ENCODE results near the gene SLC10A2.

Gene SLC10A2

DNA sequence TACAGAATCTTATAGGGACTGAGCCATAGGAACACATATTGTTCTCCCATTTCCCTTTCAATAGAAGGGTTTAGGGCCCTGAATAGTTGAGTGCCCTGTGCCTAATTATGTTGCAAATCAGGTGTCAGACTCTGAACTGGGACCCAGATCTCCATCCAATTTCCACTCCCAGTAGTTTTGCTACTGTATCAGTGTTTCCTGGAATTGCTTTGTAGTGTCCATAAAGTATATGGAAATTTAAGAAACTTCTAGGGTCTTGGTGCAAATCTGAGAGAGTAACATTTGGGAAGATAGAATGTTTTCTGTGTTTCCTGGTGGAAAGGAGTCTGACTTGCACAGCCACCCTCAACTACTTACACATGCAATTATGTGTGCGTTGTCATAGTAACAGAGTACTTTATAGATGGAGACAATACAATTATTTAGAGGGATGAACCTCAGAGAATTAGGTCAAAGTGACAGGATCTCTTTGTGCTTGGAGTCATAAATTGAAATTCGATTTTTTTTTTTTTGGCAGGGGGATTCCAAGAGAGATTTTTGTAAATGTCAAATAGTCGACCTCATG, 646 bp upstream of the SLC10A2 start:
- DNase-seq (ENCODE audit: low read depth), result no peak
- no peak overlapping the region for H3K4me3 ChIP-seq (ENCODE audit: low read depth, low read length)
- no peak for TF ChIP-seq POLR2A (IDR thresholded peaks at IDR 0.05; ENCODE audit: extremely low read depth, insufficient read length)
- TF ChIP-seq, protein P1, sequence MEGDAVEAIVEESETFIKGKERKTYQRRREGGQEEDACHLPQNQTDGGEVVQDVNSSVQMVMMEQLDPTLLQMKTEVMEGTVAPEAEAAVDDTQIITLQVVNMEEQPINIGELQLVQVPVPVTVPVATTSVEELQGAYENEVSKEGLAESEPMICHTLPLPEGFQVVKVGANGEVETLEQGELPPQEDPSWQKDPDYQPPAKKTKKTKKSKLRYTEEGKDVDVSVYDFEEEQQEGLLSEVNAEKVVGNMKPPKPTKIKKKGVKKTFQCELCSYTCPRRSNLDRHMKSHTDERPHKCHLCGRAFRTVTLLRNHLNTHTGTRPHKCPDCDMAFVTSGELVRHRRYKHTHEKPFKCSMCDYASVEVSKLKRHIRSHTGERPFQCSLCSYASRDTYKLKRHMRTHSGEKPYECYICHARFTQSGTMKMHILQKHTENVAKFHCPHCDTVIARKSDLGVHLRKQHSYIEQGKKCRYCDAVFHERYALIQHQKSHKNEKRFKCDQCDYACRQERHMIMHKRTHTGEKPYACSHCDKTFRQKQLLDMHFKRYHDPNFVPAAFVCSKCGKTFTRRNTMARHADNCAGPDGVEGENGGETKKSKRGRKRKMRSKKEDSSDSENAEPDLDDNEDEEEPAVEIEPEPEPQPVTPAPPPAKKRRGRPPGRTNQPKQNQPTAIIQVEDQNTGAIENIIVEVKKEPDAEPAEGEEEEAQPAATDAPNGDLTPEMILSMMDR (IDR thresholded peaks at IDR 0.05; ENCODE audit: low read depth, low read length), result no peak
- TF ChIP-seq MYC (IDR thresholded peaks at IDR 0.05; ENCODE audit: low read depth, low read length), result no peak

DNA sequence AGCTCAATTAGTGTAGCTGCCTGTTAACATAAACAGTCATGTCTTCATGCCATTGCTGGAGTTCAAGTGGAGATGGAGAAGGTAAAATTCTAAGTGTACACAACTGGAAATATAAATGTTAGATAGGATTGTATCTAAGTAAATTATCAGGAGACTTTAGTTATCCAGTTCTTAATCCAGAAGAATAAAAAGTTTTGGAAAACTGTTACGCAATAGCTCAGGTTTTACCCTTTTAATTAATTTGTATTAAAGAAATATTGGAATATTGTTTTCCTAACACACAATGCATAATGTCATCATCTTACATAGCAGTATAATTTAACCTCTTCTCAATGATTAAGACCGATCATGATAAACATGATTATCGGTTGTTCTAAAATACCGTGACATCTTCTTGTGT, 2.8 kb downstream of the SLC10A2 start:
- no peak overlapping the region for H3K4me3 ChIP-seq (ENCODE audit: low read depth, low read length)
- TF ChIP-seq, protein P1 (IDR thresholded peaks at IDR 0.05; ENCODE audit: low read depth, low read length), result no peak
- TF ChIP-seq, protein P2, sequence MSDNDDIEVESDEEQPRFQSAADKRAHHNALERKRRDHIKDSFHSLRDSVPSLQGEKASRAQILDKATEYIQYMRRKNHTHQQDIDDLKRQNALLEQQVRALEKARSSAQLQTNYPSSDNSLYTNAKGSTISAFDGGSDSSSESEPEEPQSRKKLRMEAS (IDR thresholded peaks at IDR 0.05; ENCODE audit: low read depth, low read length), result no peak
- no peak for TF ChIP-seq POLR2A (IDR thresholded peaks at IDR 0.05; ENCODE audit: extremely low read depth, insufficient read length)
- no peak for TF ChIP-seq MYC (IDR thresholded peaks at IDR 0.05; ENCODE audit: low read depth, low read length)
- DNase-seq (ENCODE audit: low read depth), result no peak

DNA sequence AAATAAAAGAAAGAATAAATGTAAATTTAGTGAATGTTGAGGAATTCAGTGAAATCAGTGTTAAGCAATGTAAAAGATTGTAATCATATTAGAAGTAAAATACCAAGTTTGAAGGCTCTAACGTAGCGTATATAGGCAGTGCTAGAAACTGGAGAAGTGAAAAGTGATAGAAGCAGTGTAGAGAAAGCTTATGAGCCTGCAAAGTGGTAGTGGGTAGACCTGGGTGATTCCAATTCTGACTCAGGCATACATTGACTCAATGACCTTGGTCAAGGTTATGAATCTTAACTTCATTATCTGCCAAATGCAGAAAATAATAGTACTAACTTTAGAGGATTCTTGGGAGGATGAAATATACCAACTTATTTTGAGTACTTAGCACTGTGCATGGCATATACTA, 4.1 kb downstream of the SLC10A2 start:
- no peak for DNase-seq (ENCODE audit: low read depth)
- H3K4me3 ChIP-seq (ENCODE audit: low read depth, low read length), result no peak overlapping the region
- TF ChIP-seq, protein P1 (IDR thresholded peaks at IDR 0.05; ENCODE audit: low read depth, low read length), result no peak
- TF ChIP-seq POLR2A (IDR thresholded peaks at IDR 0.05; ENCODE audit: extremely low read depth, insufficient read length) (no peak), MYC (IDR thresholded peaks at IDR 0.05; ENCODE audit: low read depth, low read length) (no peak)
- TF ChIP-seq, protein P2 (IDR thresholded peaks at IDR 0.05; ENCODE audit: low read depth, low read length), result no peak

DNA sequence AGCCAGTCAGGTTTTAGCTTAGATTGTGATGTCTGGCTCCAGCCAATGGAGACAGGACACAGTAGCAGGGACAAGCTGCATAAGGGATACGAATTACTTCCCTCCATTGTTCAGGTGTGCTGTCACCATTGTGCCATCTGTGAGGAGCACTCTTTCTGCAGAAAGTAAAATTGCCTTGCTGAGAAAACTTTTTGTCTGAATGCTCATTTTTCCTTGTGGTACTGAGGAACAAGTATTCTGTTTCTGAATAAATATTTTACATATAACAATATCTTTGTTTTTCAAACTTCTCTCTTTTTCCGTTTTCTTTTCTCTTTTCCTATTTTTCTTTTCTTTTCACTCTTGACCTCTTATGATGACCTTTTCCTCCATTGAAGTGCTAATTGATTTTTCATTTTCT, 10.2 kb downstream of the SLC10A2 start:
- TF ChIP-seq POLR2A (IDR thresholded peaks at IDR 0.05; ENCODE audit: extremely low read depth, insufficient read length), result no peak
- TF ChIP-seq, protein P1 (IDR thresholded peaks at IDR 0.05; ENCODE audit: low read depth, low read length), result no peak
- no peak for TF ChIP-seq MYC (IDR thresholded peaks at IDR 0.05; ENCODE audit: low read depth, low read length)
- TF ChIP-seq, protein P2 (IDR thresholded peaks at IDR 0.05; ENCODE audit: low read depth, low read length), result no peak
- no peak for DNase-seq (ENCODE audit: low read depth)

DNA sequence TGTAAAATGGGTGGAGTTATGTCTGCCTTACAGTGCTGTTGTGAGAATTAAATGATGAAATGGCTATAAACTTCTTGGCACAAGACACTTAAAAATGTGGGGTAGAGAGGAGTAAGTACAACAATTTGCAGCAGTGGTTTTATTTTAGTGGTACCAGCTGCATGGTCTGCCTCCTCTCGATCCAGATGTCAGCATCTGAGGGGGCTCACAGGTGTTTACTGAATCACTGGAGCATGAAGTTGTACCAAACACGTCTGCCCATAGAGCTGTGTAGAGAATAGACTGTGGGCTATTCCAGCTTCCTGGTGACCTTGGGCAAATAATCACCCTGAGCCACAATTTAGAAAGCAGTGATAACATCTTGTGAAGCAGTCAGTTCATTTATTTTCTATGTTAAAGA, 11.1 kb downstream of the SLC10A2 start:
- TF ChIP-seq MYC (IDR thresholded peaks at IDR 0.05; ENCODE audit: low read depth, low read length) (no peak), POLR2A (IDR thresholded peaks at IDR 0.05; ENCODE audit: extremely low read depth, insufficient read length) (no peak)
- TF ChIP-seq, protein P2 (IDR thresholded peaks at IDR 0.05; ENCODE audit: low read depth, low read length), result no peak
- TF ChIP-seq, protein P1 (IDR thresholded peaks at IDR 0.05; ENCODE audit: low read depth, low read length), result no peak
- no peak overlapping the region for H3K4me3 ChIP-seq (ENCODE audit: low read depth, low read length)
- no peak for DNase-seq (ENCODE audit: low read depth)

More for the DNA sequence above, 10.2 kb downstream of the SLC10A2 start:
- no peak overlapping the region for H3K4me3 ChIP-seq (ENCODE audit: low read depth, low read length)

DNA sequence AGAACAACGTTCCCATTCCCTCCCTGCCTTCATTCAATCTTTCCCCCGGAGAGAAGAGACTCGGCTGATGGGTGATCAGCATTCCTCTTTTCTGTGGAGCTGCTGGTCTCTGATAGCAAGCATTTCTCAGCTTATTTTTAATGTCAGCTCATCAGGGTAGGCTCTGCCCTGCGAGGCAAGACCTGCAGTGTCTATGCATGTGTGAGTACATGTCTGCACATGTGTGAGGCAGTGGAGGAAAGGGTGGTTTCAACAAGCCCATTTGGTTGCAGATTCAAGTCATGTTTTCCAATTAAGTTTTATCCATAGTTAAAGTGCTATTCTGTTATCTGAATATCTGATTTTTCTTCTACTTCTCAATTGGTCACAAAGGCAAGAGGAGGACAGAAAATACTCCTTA, 19.5 kb downstream of the SLC10A2 start:
- DNase-seq (ENCODE audit: low read depth), result no peak
- no peak overlapping the region for H3K4me3 ChIP-seq (ENCODE audit: low read depth, low read length)
- TF ChIP-seq, protein P2 (IDR thresholded peaks at IDR 0.05; ENCODE audit: low read depth, low read length), result no peak
- no peak for TF ChIP-seq MYC (IDR thresholded peaks at IDR 0.05; ENCODE audit: low read depth, low read length)
- TF ChIP-seq, protein P1 (IDR thresholded peaks at IDR 0.05; ENCODE audit: low read depth, low read length), result no peak

Data from NB4 (cell line).